GM19395 (cell line): ENCODE measurements around the gene AK9.
A peak's percentile ranks its signal among the peaks of the same experiment; 100 is the strongest.
"Not testable (repeated sequence)": the region's sequence is repeated elsewhere in the genome, so short reads cannot be mapped to it uniquely, and the experiment has no call there.

Experiments
- ATAC-seq: cut with Tn5 transposase; IDR thresholded peaks from one replicate; pipeline ENCODE4 v1.9.1; 2021; ENCODE audit warnings: mild to moderate bottlenecking, moderate library complexity; ENCODE audit not compliant: unreplicated experiment

Gene AK9

DNA sequence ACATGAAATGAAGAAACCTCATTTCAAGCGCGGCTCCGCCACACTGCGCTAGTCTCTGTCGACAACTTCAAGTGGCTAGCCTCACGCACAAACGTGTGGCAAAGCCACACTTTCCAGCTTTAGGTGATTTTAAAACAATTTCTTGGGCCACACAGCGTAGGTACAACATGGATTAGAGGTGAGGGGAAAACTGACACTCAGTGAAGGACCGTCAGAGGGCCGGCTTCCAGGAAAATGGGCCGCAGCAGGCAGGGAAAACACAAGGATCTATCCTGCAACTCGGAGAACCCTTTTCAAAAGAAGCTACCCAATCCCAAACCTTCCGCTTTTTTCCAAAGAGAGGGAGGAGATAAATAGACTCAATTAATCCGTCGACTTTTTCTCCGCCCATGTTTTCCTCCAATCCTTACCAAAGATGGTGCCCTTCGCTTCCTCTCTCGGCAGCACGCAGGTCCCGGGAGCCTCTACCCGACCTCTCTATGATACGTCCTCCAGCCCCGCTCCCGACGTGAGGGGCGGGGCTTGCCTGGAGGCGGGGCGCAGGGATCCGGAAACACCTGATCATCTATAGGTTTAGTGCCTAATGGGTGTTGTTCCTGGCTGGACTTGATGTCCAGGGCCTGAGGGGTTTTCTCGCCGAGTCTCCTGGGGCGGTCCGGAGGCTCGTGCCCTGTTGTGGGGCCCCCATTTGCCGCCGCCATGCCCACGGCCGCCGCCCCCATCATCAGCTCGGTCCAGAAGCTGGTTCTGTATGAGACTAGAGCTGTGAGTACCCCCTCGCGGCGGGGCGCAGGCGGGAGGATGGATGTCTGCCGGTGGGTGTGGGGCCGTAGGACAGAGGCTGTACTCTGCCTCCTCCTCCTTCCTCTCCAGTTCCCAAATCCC is at the start of gene AK9, which contains the start of gene FIG4:
Gene AK9, minus strand, starts transcription at position 466 of the 885 bp plus-strand sequence. CDS start 15,457 bp downstream, outside the sequence.
Gene FIG4, plus strand, starts transcription at position 560 of the 885 bp plus-strand sequence. Its CDS starts 140 bp downstream, at position 700.
- ATAC-seq = peak; percentile 93

DNA sequence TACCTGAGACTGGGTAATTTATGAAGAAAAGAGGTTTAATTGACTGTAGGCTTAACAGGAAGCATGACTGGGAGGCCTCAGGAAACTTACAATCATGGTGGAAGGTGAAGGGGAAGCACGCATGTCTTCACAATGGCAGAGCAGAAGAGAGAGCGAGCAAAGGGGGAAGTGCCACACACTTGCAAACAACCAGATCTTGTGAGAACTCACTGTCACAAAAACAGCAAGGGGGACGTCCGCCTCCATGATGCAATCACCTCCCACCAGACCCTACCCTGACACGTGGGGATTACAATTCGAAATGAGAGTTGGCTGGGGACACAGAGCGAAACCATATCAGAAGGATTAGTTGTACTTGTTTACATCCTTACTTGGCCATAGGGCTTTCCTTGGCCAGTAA is 49.8 kb upstream of the AK9 start:
- no peak for ATAC-seq

DNA sequence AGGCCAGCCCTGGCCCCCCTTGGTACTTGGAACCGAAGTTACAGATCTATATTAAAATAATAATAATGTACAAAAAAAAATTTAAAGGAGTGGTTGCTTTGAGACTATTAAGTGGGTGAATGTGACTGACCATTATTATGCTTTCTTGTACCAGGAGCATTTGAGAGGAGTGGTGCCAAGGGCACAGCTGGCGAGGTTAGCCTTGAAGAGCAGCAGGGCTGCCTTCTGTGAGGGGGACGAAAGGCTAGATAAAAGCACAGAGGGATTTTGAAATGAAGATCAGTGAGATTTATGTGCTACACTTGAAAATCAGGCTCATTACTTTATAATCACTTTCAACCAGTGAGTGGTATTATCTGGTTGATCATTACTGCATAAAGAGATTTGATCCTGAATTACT is 48.7 kb upstream of the AK9 start:
- no peak for ATAC-seq

DNA sequence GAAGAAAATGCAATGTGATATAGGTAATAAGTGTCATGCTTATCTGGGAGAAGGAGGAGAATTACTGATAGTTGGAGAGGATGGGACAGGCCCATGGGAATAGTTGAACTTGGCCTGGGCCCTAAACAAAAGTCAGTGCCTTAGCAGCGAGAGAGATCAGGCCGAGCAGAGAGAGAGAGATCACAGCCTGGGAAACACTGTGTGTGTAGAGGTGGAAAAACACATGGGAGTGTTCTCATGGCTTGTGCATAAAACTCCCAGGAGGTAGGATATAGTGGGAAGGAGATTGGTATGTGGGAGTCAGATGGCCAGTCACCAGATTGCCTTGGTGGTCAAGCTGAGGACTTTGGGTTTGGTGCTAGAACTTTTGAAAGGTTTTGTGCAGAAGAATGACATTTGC is 47.7 kb upstream of the AK9 start:
- ATAC-seq = no peak

DNA sequence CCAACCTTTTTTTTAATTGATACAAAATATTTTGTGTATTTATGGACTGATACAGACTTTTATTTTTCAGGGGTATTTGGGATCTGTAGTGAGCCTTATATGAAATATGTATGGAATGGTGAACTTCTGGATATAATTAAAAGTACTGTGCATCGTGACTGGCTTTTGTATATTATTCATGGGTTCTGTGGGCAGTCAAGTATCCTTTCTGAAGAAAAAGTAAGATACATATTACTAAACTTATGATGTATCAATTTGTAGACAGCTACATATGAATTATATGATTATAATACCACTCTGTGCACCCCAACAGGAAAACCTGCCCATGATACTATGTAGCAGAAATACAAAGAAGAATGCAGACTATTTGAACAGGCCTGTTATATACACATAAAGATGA is 47.3 kb upstream of the AK9 start:
- no peak for ATAC-seq

DNA sequence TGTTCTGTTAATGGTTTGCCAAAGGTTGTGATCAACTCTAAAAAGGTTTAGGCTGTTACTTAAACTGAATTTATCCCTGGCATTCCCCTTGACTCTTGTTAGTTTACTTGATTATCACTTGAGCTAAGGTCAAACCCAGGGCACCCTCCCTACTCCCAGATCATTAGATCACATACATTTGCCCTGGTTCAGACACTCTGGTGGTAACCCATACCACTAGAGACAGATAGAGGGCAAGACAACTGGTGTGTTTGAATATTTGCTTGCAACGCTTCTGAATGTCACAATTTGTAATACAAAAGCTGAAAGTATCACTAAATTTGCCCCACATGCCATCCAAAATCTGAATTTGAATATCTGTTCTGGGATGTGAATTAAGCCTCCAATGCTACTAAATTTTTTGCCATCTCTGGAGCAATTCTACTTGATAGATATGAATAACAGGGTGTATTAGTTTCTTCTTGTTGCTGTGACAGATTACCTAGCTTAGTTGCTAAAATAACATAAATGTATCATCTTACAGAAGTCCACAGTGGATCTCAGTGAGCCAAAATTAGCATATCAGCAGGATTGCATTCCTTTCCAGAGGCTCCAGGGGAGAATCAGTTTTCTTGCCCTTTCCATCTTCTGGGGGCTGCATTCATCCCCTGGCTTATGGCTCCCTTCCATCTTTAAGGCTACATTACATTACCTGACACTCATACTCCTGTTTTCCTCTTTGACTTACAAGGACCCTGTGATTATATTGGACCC is 45.4 kb upstream of the AK9 start:
- no peak for ATAC-seq

DNA sequence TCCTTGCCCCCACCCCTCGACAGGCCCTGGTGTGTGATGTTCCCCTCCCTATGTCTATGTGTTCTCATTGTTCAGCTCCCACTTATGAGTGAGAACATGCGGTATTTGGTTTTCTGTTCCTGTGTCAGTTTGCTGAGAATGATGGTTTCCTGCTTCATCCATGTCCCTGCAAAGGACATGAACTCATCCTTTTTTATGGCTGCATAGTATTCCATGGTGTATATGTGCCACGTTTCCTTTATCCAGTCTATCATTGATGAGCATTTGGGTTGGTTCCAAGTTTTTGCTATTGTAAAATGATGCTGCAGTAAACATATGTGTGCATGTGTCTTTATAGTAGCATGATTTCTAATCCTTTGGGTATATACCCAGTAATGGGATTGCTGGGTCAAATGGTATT is 34.2 kb upstream of the AK9 start:
- ATAC-seq = not testable (repeated sequence)

DNA sequence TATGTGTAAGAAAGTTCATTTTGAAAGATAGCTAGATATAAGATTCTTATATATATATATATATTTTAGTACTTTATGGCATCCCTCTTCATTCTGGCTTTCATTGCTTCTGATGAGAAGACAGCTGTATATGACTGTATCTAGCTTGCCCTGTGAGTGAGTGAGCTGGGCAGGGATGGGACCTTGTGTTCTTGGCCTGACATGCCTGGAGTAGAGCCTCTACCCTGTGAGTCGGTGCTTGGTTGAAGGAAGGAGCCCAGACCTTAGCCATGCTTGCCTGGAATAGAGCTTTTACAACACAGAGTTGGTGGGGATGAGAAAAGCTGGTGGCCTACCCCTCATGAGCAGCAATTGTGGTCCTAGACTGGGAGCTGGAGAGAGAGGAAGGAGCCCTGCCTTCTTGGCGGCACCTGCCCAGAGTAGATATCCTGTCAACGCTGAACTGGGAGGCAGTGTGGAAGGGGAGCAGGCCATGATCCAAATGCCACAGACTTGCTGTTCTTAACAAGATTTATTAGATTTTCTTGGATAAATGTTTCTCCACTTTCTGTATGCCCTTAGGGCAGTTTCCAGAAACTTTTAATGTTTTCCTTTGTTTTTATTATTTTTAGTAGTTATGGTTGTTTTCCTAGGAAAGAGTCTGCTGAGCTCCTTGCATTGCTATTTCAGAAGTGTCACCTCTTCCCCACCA is 31.7 kb upstream of the AK9 start:
- ATAC-seq = no peak

DNA sequence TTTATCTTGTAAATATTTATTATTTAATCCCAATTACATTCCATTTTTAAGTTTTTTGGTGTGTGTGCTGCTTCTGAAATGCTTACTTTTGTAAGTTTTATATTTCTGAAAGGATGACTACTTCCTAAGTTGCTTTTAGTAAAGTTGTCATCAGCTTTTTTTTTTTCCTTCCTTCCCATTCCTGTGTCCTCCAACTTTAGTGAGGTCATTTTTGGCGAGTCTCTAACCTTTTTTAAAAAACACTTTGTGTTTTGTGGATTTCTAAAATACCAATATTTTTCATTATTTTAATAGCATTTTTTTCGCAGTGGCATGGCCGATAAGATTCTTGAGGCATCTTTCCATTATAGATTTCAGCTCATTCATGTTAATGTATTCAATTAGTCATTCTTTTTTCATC is 31.0 kb upstream of the AK9 start:
- ATAC-seq = no peak

DNA sequence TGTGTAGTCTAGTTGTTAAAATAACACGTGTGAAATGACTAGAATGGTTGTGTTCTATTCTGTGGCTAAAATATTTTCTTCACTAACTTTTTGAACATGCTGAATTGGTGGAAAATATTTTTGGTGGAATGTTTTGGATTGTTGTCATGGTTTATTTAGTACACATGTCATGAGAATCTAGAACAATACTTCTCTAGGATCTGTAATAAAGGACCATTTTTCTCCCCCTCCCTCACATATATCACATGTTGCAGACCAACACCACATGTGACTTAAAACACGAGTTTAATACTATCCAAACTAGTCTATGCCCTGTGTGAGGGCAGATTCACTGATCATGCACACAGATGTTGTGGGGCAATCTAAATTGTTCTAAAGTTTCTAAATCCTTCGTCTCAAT is 29.3 kb upstream of the AK9 start:
- ATAC-seq = no peak

DNA sequence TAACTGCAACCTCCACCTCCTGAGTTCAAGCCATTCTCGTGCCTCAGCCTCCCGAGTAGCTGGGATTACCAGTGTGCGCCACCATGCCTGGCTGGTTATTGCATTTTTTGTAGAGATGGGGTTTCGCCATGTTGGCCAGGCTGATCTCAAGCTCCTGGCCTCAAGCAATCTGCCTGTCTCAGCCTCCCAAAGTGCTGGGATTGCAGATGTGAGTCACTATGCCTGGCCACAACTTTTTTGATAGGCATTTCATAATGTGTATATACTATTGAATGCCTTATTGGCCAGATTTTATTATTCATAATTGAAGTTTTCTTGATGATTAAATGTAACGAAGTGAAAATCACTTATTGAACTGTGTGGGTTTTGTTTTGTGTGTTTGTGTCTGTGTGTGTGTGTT is 28.0 kb upstream of the AK9 start:
- no peak for ATAC-seq

DNA sequence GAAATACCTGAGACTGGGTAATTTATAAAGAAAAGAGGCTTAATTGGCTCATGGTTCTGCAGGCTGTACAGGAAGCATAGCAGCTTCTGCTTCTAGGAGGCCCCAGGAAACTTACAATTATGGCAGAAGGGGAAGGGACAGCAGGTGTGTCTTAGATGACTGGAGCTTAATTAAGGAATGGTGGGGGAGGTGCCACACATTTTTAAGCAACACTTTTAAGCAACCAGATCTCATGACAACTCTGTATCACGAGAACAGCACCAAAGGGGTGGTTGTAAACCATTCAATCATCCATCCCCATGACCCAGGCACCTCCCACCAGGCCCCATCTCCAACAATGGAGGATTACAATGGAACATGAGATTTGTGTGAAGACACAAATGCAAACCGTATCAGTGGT is 27.0 kb upstream of the AK9 start:
- no peak for ATAC-seq

DNA sequence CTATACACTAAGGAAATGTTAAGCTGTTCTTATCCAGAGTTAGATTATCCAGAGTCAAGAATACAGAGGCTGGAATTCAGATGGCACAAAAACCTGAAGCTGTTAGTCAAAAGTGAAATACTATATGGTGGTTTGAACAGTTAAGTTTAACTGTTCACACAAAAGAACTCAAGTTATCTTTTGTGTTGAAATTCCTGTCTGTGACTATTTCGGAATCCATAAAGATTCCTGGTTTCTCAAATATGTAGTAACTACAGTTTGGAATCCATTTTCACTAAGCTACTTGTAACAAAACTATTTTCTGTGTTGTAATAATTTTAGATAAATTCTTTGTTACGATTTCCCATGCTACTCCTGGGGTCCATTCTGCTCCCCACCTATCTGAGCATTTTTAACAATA is 24.6 kb upstream of the AK9 start:
- ATAC-seq = no peak

DNA sequence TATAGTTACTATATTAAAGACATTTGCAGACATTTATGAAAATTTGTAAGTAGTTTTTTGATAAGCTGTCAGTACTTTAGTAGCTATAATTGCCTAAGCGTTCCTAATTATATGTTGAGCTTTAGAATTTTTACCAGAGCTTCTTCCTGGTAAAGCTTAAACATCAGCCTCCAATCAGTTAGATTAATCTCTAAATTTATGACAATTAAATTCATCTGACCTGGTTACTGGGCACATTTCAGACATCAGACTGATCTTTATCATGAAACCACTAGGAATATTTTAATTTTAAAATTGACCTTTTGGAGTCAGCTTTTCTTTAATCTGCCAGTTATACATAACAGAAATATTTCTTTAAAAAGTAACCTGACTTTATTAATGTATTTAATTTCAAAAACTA is 23.6 kb upstream of the AK9 start:
- no peak for ATAC-seq

DNA sequence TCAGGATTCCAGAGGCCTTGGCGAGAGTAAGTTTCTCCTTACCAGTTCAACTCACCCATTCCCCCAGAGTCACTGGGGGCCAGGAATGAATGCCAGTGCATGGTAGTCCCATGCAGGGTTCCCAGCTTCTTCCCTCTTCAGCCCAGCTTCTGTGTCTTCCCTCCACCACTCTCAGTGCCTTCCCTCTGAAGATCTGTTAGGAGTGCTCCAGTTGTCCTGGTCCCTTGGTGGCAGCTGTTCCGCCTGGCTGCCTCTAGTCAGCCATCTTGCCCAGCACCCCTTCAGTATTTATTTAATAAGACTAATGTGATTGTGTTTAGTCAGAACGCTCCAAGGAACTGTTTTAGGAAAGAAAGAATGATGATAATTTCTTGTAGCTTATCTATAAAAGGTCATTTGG is 23.2 kb upstream of the AK9 start:
- no peak for ATAC-seq

DNA sequence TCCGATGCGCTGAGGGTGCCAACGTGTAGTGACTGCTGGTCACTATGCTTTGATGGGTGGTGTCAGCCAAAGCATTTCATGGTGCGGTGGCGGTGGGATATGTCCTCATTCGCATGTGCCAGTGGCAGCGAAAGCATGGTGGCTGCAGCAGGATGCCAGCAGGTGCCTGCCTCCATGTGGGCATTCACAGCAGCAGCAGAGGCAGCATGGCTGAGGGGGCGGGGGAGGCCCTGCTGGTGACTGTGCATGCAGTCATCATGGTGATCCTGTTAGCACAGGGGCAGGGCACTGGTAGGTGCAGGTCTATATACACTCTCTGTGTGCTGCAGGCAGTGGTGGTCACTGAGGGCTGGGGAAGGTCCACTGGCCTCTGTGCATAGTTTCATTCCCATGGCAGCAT is 22.1 kb upstream of the AK9 start:
- ATAC-seq = no peak

DNA sequence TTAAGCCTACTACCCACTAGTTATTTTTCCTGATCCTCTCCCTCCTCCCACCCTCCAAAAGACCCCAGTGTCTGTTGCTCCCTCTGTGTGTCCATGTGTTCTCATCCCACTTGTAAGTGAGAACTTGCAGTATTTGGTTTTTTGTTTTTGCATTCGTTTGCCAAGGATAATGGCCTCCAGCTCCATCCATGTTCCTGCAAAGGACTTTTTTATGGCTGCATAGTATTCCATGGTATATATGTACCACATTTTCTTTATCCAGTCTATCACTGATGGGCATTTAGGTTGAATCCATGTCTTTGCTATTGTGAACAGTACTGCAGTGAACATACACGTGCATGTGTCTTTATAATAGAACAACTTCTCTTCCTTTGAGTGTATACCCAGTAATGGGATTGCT is 17.1 kb upstream of the AK9 start:
- not testable (repeated sequence) for ATAC-seq

DNA sequence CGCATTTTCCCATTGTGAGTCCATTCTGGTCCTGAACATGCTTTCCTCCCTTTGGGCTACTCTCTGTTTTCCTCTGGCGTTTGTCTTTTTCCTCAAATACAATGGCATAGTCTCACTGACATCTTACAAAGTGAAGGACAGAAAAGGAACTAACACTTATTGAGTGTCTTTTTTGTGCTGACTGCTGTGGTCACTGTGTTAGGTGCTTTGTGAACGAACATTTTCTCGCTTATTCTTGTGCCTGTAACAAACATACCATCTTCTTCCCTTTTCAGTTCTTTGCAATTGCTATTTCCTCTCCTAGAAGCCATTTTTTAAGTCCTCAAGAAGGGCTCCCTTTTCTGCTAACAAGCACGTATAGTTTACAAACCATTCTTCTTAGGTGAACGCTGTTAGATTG is 15.5 kb upstream of the AK9 start:
- ATAC-seq = no peak

DNA sequence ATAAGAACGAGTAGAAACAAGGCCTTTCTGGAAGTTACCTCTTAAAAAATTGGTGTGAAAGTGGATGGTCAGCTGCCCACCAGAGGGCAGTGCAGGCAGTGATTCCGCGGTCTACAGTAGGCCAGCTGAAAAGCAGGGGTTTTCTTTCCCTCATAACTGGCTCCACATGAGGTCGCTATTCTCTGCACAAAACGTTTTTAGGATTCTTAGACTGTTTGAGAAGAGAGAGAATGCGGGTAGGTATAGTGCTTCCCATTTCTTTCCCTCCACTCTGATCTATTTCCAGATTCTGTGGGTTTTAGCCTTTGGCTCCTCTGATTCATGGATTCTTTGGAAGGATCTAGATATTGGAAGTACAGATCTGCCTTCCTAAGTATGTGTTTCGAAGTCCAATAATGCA is 14.3 kb upstream of the AK9 start:
- ATAC-seq = peak; percentile 95

DNA sequence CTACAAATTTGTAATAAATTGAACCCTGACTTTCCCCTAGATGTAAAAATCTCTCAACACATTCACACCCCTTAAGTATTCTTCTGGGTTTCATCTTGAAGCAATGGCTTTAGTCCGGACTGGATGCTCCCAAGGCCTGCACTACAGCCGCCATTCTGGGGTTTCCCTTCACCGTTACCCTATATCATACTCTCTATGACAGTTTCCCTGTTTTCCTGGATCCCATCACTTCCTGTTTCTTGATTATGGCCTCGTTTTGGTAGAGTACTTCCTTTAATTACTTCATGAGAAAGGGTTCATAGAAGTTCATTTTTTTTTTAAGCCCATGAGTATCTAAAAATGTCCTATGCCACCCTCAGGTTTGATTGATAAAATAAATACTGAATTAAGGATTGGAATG is 11.8 kb upstream of the AK9 start:
- no peak for ATAC-seq

DNA sequence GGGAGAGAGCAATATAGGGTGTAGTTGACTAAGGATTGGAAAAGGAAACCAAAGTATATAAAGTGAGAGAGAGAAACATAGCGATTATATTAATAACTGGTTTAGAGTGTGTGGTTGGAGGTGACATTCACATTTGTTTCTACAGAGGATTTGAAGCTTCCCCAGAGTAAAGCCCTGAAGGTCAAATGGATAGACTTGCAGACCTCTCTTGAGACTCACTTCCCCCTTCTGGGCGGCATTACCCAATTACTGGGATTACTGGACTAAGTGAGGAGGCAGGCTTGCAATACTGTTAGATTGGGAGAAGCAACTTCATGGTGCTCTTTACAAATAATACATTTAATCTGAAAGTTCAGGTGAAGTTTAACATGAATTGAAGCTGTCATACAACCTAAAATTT is 10.8 kb upstream of the AK9 start:
- ATAC-seq = no peak

DNA sequence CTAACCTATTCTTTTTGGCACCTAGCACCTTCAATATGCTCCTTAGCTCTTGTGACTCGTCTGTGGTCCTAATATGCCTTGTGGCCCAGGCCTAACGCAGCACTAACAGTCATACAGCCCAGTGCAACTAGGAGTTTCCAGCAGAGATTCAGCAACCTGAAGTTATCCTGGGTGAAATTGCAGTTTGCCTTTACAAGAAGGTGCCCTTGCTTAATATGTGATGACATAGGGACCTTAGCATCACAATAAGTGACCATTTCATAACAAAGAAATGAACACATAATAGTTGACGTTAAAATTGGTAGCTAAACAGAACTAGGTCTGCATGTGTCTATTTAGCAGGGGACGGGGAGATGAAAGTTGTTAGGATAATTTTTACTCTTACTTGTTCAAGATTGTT is 10.2 kb upstream of the AK9 start:
- no peak for ATAC-seq
